Tibial nerve (tissue), 4 donors: ENCODE results near the gene DLGAP5. TPM values are rescaled to one million over a fixed set of nuclear protein-coding genes. Genes with fewer than 3 reads are reported as not detected.

ENCODE experiments used
- DNase-seq, 2 donors: peaks; one replicate each; pipeline ENCODE4 v3.0.0-alpha.2; 2019; ENCODE audit warnings: low spot score in 2 of 2
- H3K27ac ChIP-seq, 4 donors: fragments of 200-600 bp; sonication (generic) in 3 of 4; one replicate each; pipeline ENCODE4 v1.5.1; 2017 to 2019; ENCODE audit warnings: mild to moderate bottlenecking in 1 of 4
- H3K27me3 ChIP-seq, 2 donors: fragments of 200-600 bp; sonication (generic) in 1 of 2; one replicate each; pipeline versions ENCODE4 v1.5.1 to v1.6.0; 2017 to 2019
- H3K36me3 ChIP-seq, 3 donors: fragments of 200-600 bp; sonication (generic); one replicate each; pipeline ENCODE4 v1.5.1; 2018 to 2019
- H3K4me1 ChIP-seq, 4 donors: fragments of 200-600 bp; sonication (generic) in 3 of 4; one replicate each; pipeline ENCODE4 v1.5.1; 2017 to 2019
- H3K4me3 ChIP-seq, 4 donors: fragments of 200-600 bp; sonication (generic) in 3 of 4; one replicate each; pipeline ENCODE4 v1.5.1; 2017 to 2019; ENCODE audit warnings: mild to moderate bottlenecking in 1 of 4, moderate library complexity in 1 of 4
- H3K9me3 ChIP-seq, 4 donors: fragments of 200-600 bp; sonication (generic) in 3 of 4; one replicate each; pipeline ENCODE4 v1.5.1; 2017 to 2019
- EP300 ChIP-seq, 2 donors: sonication (generic); formaldehyde crosslinking; IDR thresholded peaks; one replicate each; pipeline ENCODE4 v1.6.1; 2017; ENCODE audit warnings: antibody characterized with exemption in 2 of 2, mild to moderate bottlenecking in 1 of 2
- POLR2A ChIP-seq, 2 donors: fragments of 450-650 bp; IDR thresholded peaks; one replicate each; pipeline ENCODE4 v1.6.1; 2017; ENCODE audit warnings: antibody characterized with exemption in 2 of 2, mild to moderate bottlenecking in 2 of 2, moderate library complexity in 2 of 2
- WGBS, 2 donors: methylation state at CpG; one replicate each; pipeline ENCODE4 v1.1.5; 2018; 5-methylcytosine and 5-hydroxymethylcytosine counted together
- total RNA-seq, 4 donors: library from RNA; depleted of rRNA; stranded (reverse); fragments of >200 nt; gene quantifications; one replicate each; pipeline ENCODE4 v1.1.0, GENCODE V29; 2016
- TF ChIP-seq, protein P1 (sequence below), 5 experiments: fragments of 200-600 bp in 3 of 5; fragments of 450-650 bp in 2 of 5; sonication (generic) in 3 of 5; IDR thresholded peaks; one replicate each; pipeline ENCODE4 v1.5.1; 2016 to 2019; ENCODE audit warnings: antibody characterized with exemption in 5 of 5, mild to moderate bottlenecking in 3 of 5, moderate library complexity in 2 of 5

Gene DLGAP5
- total RNA-seq, 4 donors from 2014 or later, result 0.30 to 0.44 TPM; not detected in 2

DNA sequence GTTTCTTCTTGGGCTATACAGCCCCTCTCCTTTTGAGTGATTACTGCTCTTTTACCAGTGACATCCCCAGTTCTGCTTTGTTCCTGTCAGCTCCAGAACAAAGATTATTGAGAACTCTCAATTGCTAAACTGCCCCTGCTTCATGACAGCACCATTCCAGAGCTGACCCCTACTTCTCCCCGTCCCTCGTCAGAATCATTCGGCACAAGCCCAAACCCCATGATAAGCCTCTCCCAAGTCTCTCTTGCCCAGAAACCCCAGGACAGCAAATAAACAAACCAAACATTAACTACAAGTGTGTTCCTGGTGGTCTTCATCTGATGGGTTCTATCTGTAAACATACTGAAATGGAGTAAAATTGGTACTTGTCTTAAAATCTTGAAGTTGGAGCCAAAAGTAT, 9.3 kb upstream of the DLGAP5 start:
- 76 to 82% methylated on average over 3 of the region's 3 CpGs for WGBS, 2 donors
- H3K36me3 ChIP-seq, result no peaks in the 10 kb centered on the region
- H3K27ac ChIP-seq, result no peak overlapping the region
- H3K9me3 ChIP-seq, result no peaks in the 10 kb centered on the region
- H3K4me1 ChIP-seq, result no peaks in the 10 kb centered on the region
- no peak for TF ChIP-seq POLR2A (IDR thresholded peaks at IDR 0.05)
- TF ChIP-seq, protein P1, sequence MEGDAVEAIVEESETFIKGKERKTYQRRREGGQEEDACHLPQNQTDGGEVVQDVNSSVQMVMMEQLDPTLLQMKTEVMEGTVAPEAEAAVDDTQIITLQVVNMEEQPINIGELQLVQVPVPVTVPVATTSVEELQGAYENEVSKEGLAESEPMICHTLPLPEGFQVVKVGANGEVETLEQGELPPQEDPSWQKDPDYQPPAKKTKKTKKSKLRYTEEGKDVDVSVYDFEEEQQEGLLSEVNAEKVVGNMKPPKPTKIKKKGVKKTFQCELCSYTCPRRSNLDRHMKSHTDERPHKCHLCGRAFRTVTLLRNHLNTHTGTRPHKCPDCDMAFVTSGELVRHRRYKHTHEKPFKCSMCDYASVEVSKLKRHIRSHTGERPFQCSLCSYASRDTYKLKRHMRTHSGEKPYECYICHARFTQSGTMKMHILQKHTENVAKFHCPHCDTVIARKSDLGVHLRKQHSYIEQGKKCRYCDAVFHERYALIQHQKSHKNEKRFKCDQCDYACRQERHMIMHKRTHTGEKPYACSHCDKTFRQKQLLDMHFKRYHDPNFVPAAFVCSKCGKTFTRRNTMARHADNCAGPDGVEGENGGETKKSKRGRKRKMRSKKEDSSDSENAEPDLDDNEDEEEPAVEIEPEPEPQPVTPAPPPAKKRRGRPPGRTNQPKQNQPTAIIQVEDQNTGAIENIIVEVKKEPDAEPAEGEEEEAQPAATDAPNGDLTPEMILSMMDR (IDR thresholded peaks at IDR 0.05), result no peak
- TF ChIP-seq EP300 (IDR thresholded peaks at IDR 0.05), result no peak
- no peak for DNase-seq
- no peaks in the 10 kb centered on the region for H3K27me3 ChIP-seq
- no peak overlapping the region for H3K4me3 ChIP-seq

DNA sequence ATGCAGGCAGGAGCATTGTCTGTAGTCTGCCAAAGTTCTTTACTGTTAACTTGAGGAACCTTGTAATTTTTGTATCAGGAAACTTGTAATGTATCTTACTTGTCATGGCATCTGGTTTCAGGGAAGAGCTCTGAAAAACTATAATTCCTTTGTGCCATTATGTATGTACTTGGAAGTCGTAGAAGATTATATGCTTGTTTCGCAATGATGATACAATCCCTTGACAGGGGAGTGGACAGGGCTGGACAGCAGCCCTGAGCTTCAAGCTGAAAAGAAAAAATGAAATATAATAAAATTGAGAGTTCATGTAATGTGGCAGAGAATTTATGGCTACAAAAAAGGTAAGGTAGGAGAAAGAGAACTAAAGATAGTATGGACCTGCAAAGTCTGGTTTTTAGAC, 7.4 kb upstream of the DLGAP5 start:
- H3K36me3 ChIP-seq, result no peaks in the 10 kb centered on the region
- TF ChIP-seq EP300 (IDR thresholded peaks at IDR 0.05) (no peak), POLR2A (IDR thresholded peaks at IDR 0.05) (no peak)
- TF ChIP-seq, protein P1 (IDR thresholded peaks at IDR 0.05), result no peak
- H3K4me1 ChIP-seq, result no peaks in the 10 kb centered on the region
- H3K4me3 ChIP-seq, result no peak overlapping the region
- no peak overlapping the region for H3K27ac ChIP-seq
- no peaks in the 10 kb centered on the region for H3K9me3 ChIP-seq
- no peak for DNase-seq
- H3K27me3 ChIP-seq, result no peaks in the 10 kb centered on the region
- 78 to 82% methylated on average over 2 of the region's 2 CpGs for WGBS, 2 donors

DNA sequence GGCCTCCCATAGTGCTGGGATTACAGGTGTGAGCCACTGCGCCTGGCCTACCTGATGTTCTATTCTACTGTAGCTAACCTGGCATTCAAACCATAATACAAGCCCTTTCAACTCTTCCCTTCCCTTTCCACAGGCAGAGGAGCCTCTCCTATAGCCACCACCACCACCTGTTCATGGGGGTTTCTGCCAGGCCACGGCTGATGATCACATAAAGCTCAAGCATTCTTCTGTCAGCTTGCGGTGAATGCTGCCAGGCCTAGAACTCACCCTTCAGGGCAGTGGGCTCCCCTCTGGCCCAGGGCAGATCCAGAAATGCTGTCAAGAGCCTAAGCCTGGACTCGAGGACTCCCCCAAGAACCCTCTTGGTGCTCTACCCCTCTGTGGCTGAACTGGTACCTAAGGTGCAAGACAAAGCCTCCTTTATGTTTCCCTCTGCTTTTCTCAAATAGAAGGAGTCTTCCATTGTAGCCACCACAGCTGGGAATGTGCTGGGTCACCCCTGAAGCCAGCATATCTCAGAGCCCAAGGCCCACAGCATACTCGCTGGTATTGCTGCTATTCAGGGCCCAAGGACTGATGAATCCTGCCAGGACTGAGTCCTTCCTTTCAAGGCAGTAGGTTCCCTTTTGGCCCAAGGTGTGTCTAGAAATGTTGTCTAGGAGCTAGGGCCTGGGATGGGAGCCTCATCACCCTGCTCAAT, 3.4 kb upstream of the DLGAP5 start:
- Histone ChIP-seq H3K4me1 (peaks cover 0 to 12% (median 3%) of the 10 kb centered on the region in 4 donors), H3K9me3 (no peaks in the 10 kb centered on the region), H3K27ac (no peak overlapping the region), H3K4me3 (no peak overlapping the region), H3K27me3 (no peaks in the 10 kb centered on the region), H3K36me3 (no peaks in the 10 kb centered on the region)
- TF ChIP-seq EP300 (IDR thresholded peaks at IDR 0.05), result no peak
- 80 to 92% methylated on average over 5 of the region's 5 CpGs for WGBS, 2 donors
- DNase-seq, result no peak

DNA sequence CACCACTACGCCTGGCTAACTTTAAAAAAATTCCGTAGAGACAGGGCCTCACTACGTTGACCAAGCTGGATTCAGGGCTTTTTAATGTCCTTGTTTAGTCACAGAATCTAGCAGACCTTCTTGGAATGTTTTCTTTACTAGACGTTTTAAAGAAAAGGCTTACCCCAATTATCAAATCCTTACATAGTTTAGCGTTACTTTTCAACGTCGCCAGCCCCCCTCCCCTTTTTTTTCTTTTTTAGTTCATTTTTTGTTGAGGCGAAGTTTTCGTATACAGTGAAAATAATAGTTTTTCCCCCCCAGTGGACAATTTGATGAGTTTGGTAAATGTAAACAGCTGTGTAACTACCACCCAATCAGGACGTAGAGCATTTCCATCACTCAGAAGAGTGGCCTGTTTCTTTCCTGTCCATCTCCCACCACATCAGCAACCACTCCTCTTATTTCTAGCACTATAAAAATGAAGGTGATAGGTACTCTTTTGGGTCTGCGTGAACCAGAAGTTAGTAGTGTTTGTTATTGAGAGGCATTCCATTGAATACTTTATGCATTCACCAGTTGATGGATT, 753 bp upstream of the DLGAP5 start:
- Histone ChIP-seq H3K27ac (peak overlapping the region; percentile 43 to 87 (median 72)), H3K9me3 (no peaks in the 10 kb centered on the region), H3K36me3 (no peaks in the 10 kb centered on the region), H3K4me3 (peak overlapping the region; percentile 46 to 64 (median 56)), H3K27me3 (no peaks in the 10 kb centered on the region), H3K4me1 (peaks cover 0 to 12% (median 3%) of the 10 kb centered on the region in 4 donors)
- WGBS, 2 donors, result 53 to 62% methylated on average over 11 of the region's 11 CpGs
- DNase-seq, result no peak
- no peak for TF ChIP-seq POLR2A (IDR thresholded peaks at IDR 0.05)
- TF ChIP-seq, protein P1 (IDR thresholded peaks at IDR 0.05), result no peak
- no peak for TF ChIP-seq EP300 (IDR thresholded peaks at IDR 0.05)

DNA sequence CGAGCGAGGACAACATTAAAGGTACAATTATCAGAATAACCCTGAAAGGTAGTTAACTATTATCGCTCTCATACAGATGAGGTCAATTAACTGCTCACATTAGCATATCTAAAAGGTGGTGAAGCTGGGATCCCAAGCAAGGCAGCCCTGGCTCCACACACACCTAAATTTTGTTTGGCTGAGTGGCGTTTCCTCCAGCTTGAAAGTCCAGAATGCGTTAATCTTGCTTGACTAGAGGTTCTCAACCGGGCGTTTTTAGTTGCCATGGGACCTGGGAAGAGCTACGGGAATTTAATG, 531 bp downstream of the DLGAP5 start:
- H3K36me3 ChIP-seq, result no peaks in the 10 kb centered on the region
- H3K9me3 ChIP-seq, result no peaks in the 10 kb centered on the region
- 0 to 2% methylated on average over 8 of the region's 8 CpGs for WGBS, 2 donors

More for the DNA sequence above, 531 bp downstream of the DLGAP5 start:
- Histone ChIP-seq H3K27ac (no peak overlapping the region), H3K4me1 (peaks cover 0 to 12% (median 3%) of the 10 kb centered on the region in 4 donors), H3K27me3 (no peaks in the 10 kb centered on the region), H3K4me3 (peak overlapping the region; percentile 46 to 64 (median 56))
- DNase-seq, result no peak
- TF ChIP-seq POLR2A (IDR thresholded peaks at IDR 0.05) (no peak), EP300 (IDR thresholded peaks at IDR 0.05) (no peak)
- TF ChIP-seq, protein P1 (IDR thresholded peaks at IDR 0.05), result no peak
